ENCODE measurements around the gene RPGRIP1. TPM values are rescaled to one million over a fixed set of nuclear protein-coding genes. Genes with fewer than 3 reads are reported as not detected.

RPGRIP1 gene
- total RNA-seq, 2 experiments from 2014 or later: not detected

DNA sequence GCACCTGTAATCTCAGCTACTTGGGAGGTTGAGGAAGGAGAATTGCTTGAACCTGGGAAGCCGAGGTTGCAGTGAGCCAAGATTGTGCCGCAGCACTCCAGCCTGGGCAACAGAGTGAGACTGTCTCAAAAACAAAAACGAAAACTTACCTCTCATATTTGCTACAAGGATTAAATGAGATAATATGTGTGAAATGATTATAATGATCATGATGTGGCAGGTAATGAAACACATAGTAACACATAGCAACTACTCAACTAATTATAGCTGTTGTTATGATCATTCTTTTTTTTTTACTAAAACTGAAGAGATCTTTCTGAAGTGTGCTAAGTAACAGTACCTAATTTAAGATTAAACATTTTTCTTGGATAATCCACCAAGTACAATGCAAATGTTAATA lies 30.1 kb downstream of the RPGRIP1 start:
- Mint-ChIP-seq H3K36me3 (ENCODE audit: low read depth) (no peaks in the 10 kb centered on the region), H3K4me1 (peaks cover 19% of the 10 kb centered on the region), H3K9me3 (no peaks in the 10 kb centered on the region), H3K27me3 (no peaks in the 10 kb centered on the region), H3K4me3 (no peak overlapping the region), H3K27ac (no peak overlapping the region)
- POLR2A ChIA-PET: interaction anchor here (1.0 to 1.4 kb wide), 3 partner anchors 43 to 55 kb away, joined by 3 to 5 read pairs (median 3); no protein-coding TSS in a partner anchor
- no peak for DNase-seq
- CTCF ChIA-PET: interaction anchor here (0.7 to 1.0 kb wide), 2 partner anchors 23 to 714 kb away, joined by 3 to 4 read pairs; no protein-coding TSS in a partner anchor

DNA sequence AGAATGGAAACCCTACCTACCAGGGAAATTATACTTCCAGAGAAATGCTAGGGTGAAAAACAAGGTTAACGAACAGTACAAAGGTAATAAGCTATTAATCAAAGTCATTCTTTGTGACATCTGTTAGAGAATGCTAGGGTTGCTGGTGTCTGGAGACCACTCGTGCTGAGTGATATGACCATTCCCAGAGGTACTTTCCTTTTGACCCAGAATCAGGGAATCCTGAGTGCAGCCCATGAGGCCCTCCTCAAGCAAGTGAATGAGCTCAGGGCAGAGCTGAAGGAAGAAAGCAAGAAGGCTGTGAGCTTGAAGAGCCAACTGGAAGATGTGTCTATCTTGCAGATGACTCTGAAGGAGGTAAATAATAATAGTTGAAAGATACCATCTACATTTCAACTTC lies 31.7 kb downstream of the RPGRIP1 start:
- ChIA-PET CTCF (interaction anchor here (1.4 kb wide), 1 partner anchor 37 kb away, joined by 4 read pairs; no protein-coding TSS in a partner anchor), POLR2A (interaction anchor here (0.7 to 0.8 kb wide), 2 partner anchors 9 to 71 kb away, joined by 3 read pairs; no protein-coding TSS in a partner anchor)
- no peak overlapping the region for H3K4me3 Mint-ChIP-seq
- no peaks in the 10 kb centered on the region for H3K9me3 Mint-ChIP-seq
- peaks cover 19% of the 10 kb centered on the region for H3K4me1 Mint-ChIP-seq
- DNase-seq: no peak
- H3K27ac Mint-ChIP-seq: no peak overlapping the region
- H3K36me3 Mint-ChIP-seq (ENCODE audit: low read depth): no peaks in the 10 kb centered on the region
- H3K27me3 Mint-ChIP-seq: no peaks in the 10 kb centered on the region

DNA sequence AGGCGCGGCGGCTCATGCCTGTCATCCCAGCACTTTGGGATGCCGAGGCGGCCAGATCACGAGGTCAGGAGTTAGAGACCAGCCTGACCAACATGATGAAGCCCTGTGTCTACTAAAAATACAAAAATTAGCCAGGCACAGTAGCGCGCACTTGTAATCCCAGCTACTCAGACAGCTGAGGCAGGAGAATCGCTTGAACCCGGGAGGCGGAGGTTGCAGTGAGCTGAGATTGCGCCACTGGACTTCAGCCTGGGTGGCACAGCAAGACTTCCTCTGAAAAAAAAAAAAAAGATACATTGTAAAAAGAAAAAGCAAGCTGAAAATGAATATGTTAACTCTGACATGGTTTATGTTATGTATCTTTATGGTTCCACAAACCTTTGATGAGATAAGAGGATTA lies 33.6 kb downstream of the RPGRIP1 start:
- no peaks in the 10 kb centered on the region for H3K9me3 Mint-ChIP-seq
- H3K4me1 Mint-ChIP-seq: peaks cover 12% of the 10 kb centered on the region
- peaks cover 8% of the 10 kb centered on the region for H3K27me3 Mint-ChIP-seq
- DNase-seq: no peak
- H3K27ac Mint-ChIP-seq: no peak overlapping the region
- ChIA-PET CTCF (no interaction called here), POLR2A (no interaction called here)
- no peaks in the 10 kb centered on the region for H3K36me3 Mint-ChIP-seq (ENCODE audit: low read depth)
- no peak overlapping the region for H3K4me3 Mint-ChIP-seq

DNA sequence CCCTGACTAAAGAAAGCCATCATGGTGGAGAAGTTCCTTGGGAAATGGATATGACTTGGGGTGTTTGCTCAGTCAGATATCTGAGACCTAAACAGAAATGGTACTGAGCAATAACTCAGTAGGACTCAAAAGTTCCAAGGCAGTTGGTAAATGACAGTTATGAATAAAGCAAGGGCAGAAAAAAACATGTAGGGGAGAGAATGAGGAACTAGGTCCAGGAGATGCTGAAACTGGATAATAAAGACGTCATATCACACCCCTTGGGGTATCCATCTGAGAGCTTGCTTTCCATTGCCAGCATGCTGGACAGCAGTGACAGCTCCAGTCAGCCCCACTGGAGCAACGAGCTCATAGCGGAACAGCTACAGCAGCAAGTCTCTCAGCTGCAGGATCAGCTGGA lies 37.5 kb downstream of the RPGRIP1 start:
- DNase-seq: no peak
- no peak overlapping the region for H3K4me3 Mint-ChIP-seq
- no peaks in the 10 kb centered on the region for H3K36me3 Mint-ChIP-seq (ENCODE audit: low read depth)
- ChIA-PET CTCF (no interaction called here), POLR2A (no interaction called here)
- peaks cover 12% of the 10 kb centered on the region for H3K4me1 Mint-ChIP-seq
- peaks cover 17% of the 10 kb centered on the region for H3K27me3 Mint-ChIP-seq
- H3K9me3 Mint-ChIP-seq: no peaks in the 10 kb centered on the region
- no peak overlapping the region for H3K27ac Mint-ChIP-seq

DNA sequence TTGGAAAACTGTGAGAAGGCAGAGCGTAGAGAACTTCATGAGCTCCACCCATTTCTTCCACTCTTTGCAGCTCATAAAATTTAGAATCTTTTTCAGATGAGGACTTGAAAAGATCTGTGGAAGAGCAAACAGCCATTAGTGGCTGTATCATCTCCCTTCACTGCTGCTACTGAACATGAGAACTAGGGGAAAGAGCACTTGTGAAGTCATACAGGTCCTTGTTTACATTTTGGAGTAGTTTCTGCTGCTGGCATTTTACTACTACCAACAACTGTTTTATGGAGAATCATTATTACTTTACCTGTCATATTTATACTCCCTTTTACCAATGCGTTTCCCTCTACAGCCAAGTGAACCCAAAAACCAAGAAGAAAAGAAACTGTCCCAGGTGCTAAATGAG lies 41.0 kb downstream of the RPGRIP1 start:
- POLR2A ChIA-PET: no interaction called here
- H3K36me3 Mint-ChIP-seq (ENCODE audit: low read depth): no peaks in the 10 kb centered on the region
- DNase-seq: no peak
- CTCF ChIA-PET: no interaction called here
- peaks cover 12% of the 10 kb centered on the region for H3K4me1 Mint-ChIP-seq
- H3K4me3 Mint-ChIP-seq: no peak overlapping the region
- H3K9me3 Mint-ChIP-seq: no peaks in the 10 kb centered on the region
- H3K27ac Mint-ChIP-seq: no peak overlapping the region
- H3K27me3 Mint-ChIP-seq: peaks cover 26% of the 10 kb centered on the region

DNA sequence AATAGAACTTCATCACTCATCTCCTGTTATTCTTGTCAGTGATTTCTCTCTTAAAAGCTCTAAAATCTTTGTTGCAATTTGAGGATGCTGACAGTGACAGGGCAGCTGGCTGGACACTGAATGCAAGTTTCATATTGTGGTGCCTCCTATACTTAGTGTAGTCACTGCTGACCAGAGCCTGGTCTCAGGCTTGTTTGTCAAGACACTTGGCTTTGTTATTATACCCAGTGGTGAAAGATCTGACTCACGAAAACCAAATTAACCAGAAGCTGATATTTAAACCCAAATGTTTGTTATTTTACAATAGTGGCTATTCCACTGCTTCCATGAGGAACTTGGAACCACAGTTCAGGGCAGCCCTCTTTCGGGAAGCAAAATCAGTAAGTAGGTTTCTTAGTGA lies 42.8 kb downstream of the RPGRIP1 start:
- H3K27ac Mint-ChIP-seq: no peak overlapping the region
- no peak for DNase-seq
- CTCF ChIA-PET: no interaction called here
- no peaks in the 10 kb centered on the region for H3K9me3 Mint-ChIP-seq
- peaks cover 21% of the 10 kb centered on the region for H3K27me3 Mint-ChIP-seq
- H3K36me3 Mint-ChIP-seq (ENCODE audit: low read depth): no peaks in the 10 kb centered on the region
- POLR2A ChIA-PET: no interaction called here
- H3K4me3 Mint-ChIP-seq: no peak overlapping the region
- peaks cover 12% of the 10 kb centered on the region for H3K4me1 Mint-ChIP-seq

DNA sequence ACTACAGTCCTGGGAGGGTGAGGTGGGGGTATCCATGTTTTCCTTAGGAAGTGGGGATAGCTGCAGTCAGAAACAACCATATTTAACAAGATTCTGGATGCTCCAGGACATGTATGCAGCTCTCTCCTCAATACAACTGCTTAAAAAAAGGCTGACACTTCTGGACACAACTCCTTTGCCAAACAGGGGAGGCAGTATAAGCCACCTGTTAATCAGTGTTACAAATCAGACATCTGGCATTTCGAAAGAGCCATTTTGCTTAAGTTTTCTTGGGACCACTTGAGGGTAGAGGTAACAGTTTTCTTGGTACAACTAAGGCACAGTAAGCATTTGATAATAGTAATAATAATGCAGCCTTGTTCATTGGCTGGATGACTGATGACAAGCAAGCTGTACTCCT lies 47.1 kb downstream of the RPGRIP1 start:
- Mint-ChIP-seq H3K27ac (no peak overlapping the region), H3K36me3 (ENCODE audit: low read depth) (no peaks in the 10 kb centered on the region), H3K9me3 (no peaks in the 10 kb centered on the region), H3K4me3 (no peak overlapping the region), H3K4me1 (no peaks in the 10 kb centered on the region), H3K27me3 (peaks cover 10% of the 10 kb centered on the region)
- ChIA-PET POLR2A (no interaction called here), CTCF (no interaction called here)
- no peak for DNase-seq

Other genes starting within 250 kb of the RPGRIP1 start
- not detected for gene TPPP2, start 249.9 kb upstream of the RPGRIP1 start, total RNA-seq
- not detected for gene RNASE13, start 245.3 kb upstream of the RPGRIP1 start, total RNA-seq
- not detected for gene RNASE7, start 237.7 kb upstream of the RPGRIP1 start, total RNA-seq
- gene RNASE8, start 222.3 kb upstream of the RPGRIP1 start, total RNA-seq: not detected
- under 1 TPM; 0.18 to 0.28 TPM for gene ARHGEF40, start 209.8 kb upstream of the RPGRIP1 start, total RNA-seq
- 1 to 10 TPM; 5.3 to 5.8 TPM for gene ZNF219, start 181.4 kb upstream of the RPGRIP1 start, total RNA-seq
- gene TMEM253, start 179.0 kb upstream of the RPGRIP1 start, total RNA-seq: not detected
- not detected for gene OR5AU1, start 124.0 kb upstream of the RPGRIP1 start, total RNA-seq
- 100 to 1,000 TPM; 689 to 710 TPM for gene HNRNPC, start 10.6 kb upstream of the RPGRIP1 start, total RNA-seq
- gene SUPT16H, start 103.9 kb downstream of the RPGRIP1 start, total RNA-seq: 100 to 1,000 TPM; 114 TPM
- gene CHD8, start 176.0 kb downstream of the RPGRIP1 start, total RNA-seq: 100 to 1,000 TPM; 108 to 112 TPM
- gene RAB2B, start 196.9 kb downstream of the RPGRIP1 start, total RNA-seq: 10 to 100 TPM; 27.6 to 29.0 TPM
- gene TOX4, start 197.1 kb downstream of the RPGRIP1 start, total RNA-seq: 10 to 100 TPM; 82.1 to 85.6 TPM
- 10 to 100 TPM; 75.6 to 77.6 TPM for gene METTL3, start 231.3 kb downstream of the RPGRIP1 start, total RNA-seq
- 1 to 10 TPM; 1.5 to 1.8 TPM for gene SALL2, start 246.3 kb downstream of the RPGRIP1 start, total RNA-seq